ENCODE results near the gene VPS39. TPM values are rescaled to one million over a fixed set of nuclear protein-coding genes. Genes with fewer than 3 reads are reported as not detected.

Gene VPS39
- total and polyA plus RNA-seq, 2 of the 8 experiments (the other 6 are each of a cell fraction or from before 2014, with no cell fraction given), result 34.4 to 36.6 TPM

DNA sequence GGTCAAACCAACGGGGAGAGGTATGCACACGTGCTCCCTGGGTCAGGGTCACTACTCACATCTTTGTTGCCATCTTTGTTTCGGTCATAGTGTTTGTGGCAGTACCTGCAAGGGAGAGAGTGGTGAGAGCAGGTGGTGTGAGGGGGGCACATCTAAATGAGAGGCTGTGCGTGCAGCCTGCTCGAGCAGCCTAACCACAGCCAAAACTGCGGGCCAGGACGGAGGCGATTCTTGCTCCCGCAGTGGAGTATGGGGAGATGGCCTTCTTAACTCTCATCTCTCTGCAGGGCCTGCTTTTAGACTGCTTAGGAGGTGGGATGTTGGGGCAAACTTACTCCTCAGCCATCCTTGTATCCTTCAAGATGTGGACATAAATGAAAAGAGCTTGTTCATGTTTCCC lies 44.8 kb downstream of the VPS39 start (continued):
- no peak for TF ChIP-seq HDAC2 (IDR thresholded peaks at IDR 0.05; ENCODE audit: borderline replicate concordance in 1 of 2, low read depth in 2 of 2, low read length in 2 of 2)
- TF ChIP-seq, protein P1, sequence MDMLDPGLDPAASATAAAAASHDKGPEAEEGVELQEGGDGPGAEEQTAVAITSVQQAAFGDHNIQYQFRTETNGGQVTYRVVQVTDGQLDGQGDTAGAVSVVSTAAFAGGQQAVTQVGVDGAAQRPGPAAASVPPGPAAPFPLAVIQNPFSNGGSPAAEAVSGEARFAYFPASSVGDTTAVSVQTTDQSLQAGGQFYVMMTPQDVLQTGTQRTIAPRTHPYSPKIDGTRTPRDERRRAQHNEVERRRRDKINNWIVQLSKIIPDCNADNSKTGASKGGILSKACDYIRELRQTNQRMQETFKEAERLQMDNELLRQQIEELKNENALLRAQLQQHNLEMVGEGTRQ (IDR thresholded peaks at IDR 0.05; ENCODE audit: low read length), result no peak
- TF ChIP-seq, protein P2, sequence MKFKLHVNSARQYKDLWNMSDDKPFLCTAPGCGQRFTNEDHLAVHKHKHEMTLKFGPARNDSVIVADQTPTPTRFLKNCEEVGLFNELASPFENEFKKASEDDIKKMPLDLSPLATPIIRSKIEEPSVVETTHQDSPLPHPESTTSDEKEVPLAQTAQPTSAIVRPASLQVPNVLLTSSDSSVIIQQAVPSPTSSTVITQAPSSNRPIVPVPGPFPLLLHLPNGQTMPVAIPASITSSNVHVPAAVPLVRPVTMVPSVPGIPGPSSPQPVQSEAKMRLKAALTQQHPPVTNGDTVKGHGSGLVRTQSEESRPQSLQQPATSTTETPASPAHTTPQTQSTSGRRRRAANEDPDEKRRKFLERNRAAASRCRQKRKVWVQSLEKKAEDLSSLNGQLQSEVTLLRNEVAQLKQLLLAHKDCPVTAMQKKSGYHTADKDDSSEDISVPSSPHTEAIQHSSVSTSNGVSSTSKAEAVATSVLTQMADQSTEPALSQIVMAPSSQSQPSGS (IDR thresholded peaks at IDR 0.05; ENCODE audit: low read length), result no peak
